ENCODE measurements around the gene SLX9.
A peak's percentile ranks its signal among the peaks of the same experiment; 100 is the strongest.

Gene SLX9, protein sequence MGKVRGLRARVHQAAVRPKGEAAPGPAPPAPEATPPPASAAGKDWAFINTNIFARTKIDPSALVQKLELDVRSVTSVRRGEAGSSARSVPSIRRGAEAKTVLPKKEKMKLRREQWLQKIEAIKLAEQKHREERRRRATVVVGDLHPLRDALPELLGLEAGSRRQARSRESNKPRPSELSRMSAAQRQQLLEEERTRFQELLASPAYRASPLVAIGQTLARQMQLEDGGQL

DNA sequence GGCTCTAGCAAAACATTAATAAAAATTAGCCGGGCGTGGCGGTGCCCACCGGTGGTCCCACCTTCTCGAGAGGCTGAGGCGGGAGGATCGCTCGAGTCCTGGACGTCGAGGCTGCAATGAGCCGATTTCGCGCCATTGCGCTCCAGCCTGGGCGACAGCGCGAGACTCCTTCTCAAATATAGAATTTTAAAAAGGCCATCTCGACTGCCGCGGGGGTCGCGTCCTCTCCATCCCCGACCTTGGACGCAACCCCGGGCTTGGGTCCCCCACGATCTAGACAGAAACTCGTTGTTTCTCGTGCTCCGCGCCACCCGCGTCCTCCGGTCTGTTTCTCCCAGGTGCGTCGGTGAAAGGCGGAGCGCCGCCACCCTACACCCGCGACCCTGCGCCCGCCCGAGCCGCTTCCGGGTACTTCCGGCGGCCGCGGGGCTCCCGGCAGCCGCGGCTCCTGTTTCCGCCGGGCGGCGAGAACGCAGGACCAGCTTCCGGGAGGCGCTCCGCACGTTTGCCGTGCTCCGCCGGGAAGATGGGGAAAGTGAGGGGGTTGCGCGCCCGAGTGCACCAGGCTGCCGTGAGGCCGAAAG lies at the start of gene SLX9:
SLX9 (plus strand) TSS at position 498 of the 584 bp plus-strand sequence; CDS start at position 527, 29 bp downstream.
- DNase-seq: peak; percentile 45 to 86

DNA sequence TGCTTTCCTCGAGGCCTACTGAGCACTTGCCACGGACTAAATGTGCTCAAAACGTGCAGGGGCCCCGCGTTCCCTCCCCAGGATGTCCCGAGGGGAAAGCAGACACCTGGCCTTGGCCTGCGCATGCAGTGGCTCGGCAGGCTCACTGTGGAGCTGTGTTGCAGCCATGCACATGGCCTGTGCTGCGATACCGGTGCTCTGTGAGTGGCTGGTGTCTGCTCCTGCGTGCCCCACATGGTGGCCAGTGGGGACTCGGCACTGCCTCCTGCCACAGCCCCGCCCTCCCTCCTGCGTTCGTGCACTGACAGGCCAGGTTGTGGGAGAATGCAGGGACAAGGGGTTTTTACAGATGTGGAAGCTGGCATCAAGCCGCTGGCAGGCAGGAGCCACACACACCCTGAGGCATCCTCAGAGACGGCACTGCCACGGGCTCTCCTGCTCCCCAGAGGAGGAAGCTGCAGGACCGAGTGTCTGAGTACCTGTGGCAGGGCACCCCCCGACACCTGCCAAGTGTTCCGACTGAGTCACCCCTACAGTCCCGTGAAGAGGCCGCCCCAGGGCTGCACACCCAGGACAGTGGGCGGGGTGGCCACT lies 49.4 kb upstream of the SLX9 start:
- no peak for DNase-seq

DNA sequence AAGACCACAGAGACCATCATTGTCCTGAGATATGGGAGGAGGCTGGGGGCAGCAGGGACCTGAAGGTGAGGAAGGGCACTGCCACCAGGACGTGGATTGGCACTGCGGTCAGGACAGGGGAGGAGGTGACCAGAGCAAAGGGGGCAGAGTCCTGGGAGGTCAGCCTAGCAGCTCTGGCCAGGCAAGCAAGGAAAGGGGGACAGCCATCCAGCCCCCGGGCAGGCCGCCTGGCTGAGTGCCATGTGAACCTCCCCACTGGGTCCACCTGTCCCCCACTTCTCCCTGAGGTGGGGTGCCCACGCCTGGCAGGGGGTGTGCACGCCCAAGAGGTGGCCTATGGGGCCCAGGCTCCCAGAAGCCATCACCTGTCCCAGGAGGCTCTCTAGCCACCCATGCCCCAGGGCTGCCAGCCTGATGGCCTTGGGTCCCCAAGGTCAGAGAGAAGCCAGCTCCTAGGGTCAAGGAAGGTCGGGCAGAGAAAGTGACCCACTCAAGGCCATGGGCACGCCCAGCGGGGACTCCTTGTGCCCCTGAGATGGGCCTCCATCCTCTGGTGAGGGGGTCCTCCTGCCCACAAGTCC lies 48.8 kb upstream of the SLX9 start:
- DNase-seq: no peak

DNA sequence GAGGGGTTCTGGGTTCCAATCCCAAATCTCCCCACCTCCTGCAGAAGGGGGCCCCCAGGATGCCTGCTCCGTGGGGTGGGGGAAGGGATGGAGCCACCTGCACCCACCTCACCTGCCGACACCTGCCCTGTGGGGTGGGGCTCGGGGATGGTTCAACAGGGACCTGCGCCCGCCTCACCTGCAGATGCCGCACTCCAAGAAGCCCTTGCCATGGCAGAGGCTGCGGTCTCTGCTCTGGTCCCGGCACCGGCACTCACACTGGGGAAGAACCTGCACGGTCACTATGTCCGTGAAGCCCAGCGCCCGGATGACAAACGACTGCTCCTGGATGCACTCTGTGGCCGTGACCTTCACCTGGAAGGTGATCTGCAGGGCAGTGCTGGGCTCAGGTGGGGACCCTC lies 48.2 kb upstream of the SLX9 start:
- DNase-seq: no peak

- no peak for DNase-seq
Observed at GRCh38 chr21:44892095-44892494, 47.7 kb upstream of the SLX9 start.

GRCh38 chr21:44892536-44893277 lies 47.1 kb upstream of the SLX9 start:
- DNase-seq: peak in 1 of 2 experiments; percentile 24

DNA sequence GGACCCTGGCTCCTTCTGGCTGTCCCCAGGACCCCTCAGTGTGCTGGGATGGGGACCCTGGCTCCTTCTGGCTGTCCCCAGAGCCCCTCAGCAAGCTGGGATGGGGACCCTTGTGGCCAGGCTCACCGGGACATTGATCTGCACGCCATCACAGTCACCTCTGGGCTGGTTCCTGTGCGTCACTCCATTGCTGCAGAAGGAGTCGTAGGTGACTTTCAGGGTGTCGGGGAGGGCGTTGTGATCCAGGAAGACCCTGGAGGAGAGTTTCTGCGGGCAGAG lies 46.6 kb upstream of the SLX9 start:
- DNase-seq: no peak

DNA sequence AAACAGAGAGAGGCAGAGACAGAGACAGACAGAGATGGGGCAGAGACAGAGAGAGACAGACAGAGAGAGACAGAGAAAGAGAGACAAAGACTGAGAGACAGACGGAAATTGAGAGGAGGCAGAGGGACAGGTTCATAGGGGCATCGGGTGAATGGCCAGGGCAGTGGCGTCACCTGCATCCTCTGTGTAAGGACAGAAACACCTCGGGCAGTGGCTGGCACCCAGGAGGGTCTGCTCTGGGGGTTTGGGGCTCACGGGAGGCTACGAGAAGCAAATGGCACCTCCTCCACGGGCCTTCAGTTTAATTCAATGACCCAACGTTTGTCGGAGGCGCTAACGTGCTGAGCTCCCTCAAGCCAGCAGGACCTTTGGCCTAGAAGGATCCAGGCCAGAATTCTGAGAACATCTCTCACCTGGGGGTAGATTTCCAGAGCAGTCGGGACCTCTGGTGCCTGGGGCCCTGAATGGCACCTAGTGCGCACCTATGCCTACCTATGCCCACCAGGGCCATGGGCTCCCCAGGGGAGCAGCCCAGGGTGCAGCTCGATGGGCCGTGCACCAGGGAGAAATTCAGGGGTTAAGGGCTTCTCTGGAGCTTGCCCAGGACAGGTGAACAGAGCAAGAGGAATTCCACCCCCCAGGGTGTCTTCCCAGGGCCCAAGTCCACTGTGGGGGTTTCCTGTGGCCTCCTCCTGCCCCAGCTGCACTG lies 45.7 kb upstream of the SLX9 start:
- no peak for DNase-seq

DNA sequence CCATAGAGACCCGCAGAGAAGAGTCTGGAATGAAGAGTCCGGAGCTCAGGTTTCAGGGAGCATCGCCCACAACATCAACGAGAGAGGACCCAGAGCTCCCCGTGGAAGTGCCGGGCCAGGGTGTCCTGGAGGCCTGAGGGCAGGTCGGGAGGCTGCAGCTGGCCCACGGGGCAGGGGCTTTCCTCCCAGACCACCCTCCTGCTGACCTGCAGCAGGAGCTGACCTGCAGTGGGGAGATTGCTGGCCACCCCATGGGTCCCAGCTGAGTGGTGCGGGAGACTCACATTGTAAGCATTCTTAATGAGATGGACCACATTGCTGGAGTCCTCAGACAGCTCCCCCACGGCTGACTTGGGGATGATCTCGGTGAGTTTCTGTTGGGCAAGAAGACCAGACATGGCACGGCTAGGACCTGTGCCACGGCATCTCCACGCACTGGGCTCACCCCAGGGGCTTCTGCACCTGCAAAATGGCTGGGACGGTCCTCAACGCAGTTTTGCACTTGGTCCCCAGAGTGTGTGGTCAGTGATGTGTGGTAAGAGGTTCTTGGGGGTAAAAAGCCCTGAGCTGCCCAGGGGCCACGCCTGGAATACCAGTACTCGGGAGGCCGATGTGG lies 45.0 kb upstream of the SLX9 start:
- DNase-seq: no peak

DNA sequence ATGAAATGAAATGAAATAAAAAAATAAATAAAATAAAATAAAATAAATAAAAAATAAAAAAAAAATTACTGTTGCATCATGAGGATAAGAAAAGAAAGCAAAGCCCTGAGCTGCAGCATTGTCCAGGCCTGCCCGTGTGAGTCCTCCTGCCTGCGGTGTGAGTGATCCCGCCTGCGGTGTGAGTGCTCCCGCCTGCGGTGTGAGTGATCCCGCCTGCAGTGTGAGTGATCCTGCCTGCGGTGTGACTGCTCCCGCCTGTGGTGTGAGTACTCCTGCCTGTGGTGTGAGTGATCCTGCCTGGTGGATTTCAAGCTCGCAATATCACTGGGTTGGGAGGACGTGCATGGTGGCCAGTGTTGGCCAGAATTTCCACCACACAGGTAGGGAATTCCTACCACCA lies 44.0 kb upstream of the SLX9 start:
- DNase-seq: no peak

- DNase-seq: no peak
Observed at GRCh38 chr21:44896561-44897286, 43.1 kb upstream of the SLX9 start.

- no peak for DNase-seq
Observed at GRCh38 chr21:44897326-44898010, 42.4 kb upstream of the SLX9 start.

DNA sequence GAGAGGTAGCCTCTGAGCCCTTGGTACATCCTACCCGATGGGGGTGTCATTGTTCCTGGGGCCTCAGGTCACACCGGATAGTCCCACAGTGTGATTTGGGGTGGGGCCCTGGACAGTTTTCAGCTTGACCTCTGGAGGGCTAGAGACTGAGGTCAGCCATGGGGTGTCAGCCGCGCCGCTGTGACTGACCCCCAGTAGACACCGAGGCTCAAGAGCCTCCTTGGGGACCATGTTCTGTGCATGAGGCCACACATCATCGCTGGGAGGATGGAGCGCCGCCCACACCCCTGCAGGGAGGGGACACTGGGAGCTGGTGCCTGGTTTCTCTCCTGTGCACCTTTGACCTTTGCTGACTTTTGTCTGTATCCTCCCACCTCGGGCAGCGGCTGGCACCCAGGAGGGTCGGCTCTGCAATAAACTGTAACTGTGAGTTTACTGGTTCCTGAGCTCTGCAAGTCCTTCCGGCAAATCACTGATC lies 41.8 kb upstream of the SLX9 start:
- DNase-seq: no peak

GRCh38 chr21:44898851-44899767 lies 40.7 kb upstream of the SLX9 start:
- DNase-seq: no peak

- no peak for DNase-seq
Observed at GRCh38 chr21:44899768-44900558, 39.9 kb upstream of the SLX9 start.

DNA sequence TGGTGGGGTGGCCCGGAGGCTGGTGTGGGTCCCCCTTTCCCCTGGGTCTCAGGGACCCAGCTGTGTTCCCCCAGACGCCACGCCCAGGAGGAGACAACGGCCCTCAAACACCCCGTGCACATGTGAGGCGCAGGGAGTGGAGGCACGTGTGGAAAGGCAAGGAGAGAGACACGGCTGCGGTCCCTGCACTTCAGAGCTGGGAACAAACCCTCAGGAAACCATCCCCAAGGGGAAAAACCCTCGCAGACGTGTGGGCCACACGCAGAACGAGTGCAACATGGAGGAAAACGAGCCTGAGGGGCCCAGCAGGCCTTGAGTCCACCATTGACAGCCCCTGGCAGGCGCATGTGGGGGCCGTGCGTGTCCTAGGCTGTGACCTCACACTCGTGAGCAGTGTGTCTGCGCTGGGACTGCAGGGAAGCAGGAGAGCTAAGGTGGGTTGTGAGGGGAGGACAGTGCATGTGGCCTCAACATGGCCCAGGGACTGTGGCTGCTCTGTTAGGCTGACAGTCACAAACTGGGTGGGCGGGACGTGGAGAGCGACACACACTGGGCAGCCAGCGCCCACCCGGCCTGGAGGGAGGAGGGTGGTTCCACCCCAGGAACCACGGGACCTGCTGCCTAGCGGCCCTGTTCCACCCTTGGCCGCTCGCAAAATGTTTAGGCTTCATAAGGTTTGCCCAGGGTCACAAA lies 39.1 kb upstream of the SLX9 start:
- no peak for DNase-seq

DNA sequence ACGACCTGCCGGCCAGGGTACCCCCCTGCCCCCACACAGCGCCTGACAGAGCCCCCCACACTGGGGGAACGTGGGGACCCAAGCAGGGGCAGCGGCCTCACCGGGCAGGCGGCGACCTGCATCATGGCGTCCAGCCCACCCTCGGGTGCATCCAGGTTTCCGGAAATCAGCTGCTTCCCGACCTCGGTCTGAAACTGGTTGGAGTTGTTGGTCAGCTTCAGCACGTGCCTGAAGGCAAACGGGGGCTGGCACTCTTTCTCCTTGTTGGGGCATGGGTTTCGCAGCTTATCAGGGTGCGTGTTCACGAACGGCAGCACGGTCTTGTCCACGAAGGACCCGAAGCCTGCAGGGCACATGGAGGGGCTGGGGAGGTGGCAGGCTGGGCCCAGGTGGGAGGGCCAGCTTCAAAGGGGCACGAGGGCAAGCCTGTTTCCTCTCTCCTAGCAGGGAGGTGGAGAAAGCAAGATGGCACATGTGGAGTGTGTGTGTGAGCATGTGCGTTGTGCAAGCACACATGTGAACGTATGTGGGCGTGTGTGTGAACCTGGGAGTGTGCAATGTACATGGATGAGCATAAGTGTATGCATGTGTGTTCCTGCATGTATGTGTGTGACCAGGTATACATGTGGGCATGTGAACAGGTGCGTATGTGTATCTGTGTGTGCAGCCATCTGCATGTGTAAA lies 38.3 kb upstream of the SLX9 start:
- no peak for DNase-seq

Measured in NCI-H446 (cell line).